GM19023 (cell line): ENCODE measurements around the gene PLXNA4.

ENCODE experiments used
- ATAC-seq: cut with Tn5 transposase; IDR thresholded peaks from one replicate; pipeline ENCODE4 v1.9.1; 2021; ENCODE audit warnings: mild to moderate bottlenecking, moderate library complexity; ENCODE audit not compliant: unreplicated experiment

The PLXNA4 gene

GRCh38 chr7:132590162-132590561, 13.9 kb upstream of the PLXNA4 start:
- ATAC-seq, result no peak

GRCh38 chr7:132588596-132588995, 12.3 kb upstream of the PLXNA4 start:
- ATAC-seq, result no peak

- ATAC-seq, result no peak
These were observed 8.7 kb upstream of the PLXNA4 start for GRCh38 chr7:132584796-132585494.

GRCh38 chr7:132581431-132581830, 5.2 kb upstream of the PLXNA4 start:
- ATAC-seq, result no peak

GRCh38 chr7:132580717-132581285, 4.5 kb upstream of the PLXNA4 start:
- no peak for ATAC-seq

GRCh38 chr7:132580277-132580676, 4.0 kb upstream of the PLXNA4 start:
- no peak for ATAC-seq

- ATAC-seq, result no peak
These were observed 3.1 kb upstream of the PLXNA4 start for GRCh38 chr7:132579260-132579899.

GRCh38 chr7:132578826-132579225, 2.6 kb upstream of the PLXNA4 start:
- no peak for ATAC-seq

GRCh38 chr7:132578050-132578370, 1.7 kb upstream of the PLXNA4 start:
- ATAC-seq, result no peak

GRCh38 chr7:132577206-132578049, 1.2 kb upstream of the PLXNA4 start:
- no peak for ATAC-seq

- no peak for ATAC-seq
These were observed 433 bp upstream of the PLXNA4 start for GRCh38 chr7:132576721-132577085.

- ATAC-seq, result no peak
These were observed 770 bp downstream of the PLXNA4 start for GRCh38 chr7:132575419-132575981.

GRCh38 chr7:132574223-132574622, 2.0 kb downstream of the PLXNA4 start:
- no peak for ATAC-seq

- no peak for ATAC-seq
These were observed 2.9 kb downstream of the PLXNA4 start for GRCh38 chr7:132573251-132573955.

GRCh38 chr7:132572526-132572925, 3.7 kb downstream of the PLXNA4 start:
- no peak for ATAC-seq

- no peak for ATAC-seq
These were observed 4.3 kb downstream of the PLXNA4 start for GRCh38 chr7:132571970-132572369.

- no peak for ATAC-seq
These were observed 6.2 kb downstream of the PLXNA4 start for GRCh38 chr7:132569884-132570614.

- no peak for ATAC-seq
These were observed 7.3 kb downstream of the PLXNA4 start for GRCh38 chr7:132568962-132569361.

- ATAC-seq, result no peak
These were observed 10.4 kb downstream of the PLXNA4 start for GRCh38 chr7:132565885-132566284.

GRCh38 chr7:132565441-132565840, 10.8 kb downstream of the PLXNA4 start:
- no peak for ATAC-seq
